ENCODE data around the gene SLC6A3.
"Not testable (repeated sequence)": the region's sequence is repeated elsewhere in the genome, so short reads cannot be mapped to it uniquely, and the experiment has no call there.

The SLC6A3 gene

DNA sequence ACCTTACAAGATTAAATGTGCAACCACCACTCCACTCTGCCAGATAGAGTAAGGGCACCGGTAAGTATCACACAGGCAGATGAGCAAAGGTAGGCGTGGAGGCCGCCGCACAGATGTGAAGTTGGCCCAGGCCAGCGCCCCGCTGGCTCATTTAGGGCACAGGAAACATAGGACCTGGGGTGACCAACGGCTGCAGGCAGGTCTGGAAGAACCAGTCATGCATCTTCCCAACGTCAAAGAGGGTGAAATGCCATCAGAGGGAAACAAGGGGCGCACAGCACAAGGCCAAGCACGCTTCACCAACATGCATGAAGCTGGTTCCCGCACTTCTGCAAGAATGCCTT is 31.7 kb upstream of the SLC6A3 start:
- DNase-seq: no peak

DNA sequence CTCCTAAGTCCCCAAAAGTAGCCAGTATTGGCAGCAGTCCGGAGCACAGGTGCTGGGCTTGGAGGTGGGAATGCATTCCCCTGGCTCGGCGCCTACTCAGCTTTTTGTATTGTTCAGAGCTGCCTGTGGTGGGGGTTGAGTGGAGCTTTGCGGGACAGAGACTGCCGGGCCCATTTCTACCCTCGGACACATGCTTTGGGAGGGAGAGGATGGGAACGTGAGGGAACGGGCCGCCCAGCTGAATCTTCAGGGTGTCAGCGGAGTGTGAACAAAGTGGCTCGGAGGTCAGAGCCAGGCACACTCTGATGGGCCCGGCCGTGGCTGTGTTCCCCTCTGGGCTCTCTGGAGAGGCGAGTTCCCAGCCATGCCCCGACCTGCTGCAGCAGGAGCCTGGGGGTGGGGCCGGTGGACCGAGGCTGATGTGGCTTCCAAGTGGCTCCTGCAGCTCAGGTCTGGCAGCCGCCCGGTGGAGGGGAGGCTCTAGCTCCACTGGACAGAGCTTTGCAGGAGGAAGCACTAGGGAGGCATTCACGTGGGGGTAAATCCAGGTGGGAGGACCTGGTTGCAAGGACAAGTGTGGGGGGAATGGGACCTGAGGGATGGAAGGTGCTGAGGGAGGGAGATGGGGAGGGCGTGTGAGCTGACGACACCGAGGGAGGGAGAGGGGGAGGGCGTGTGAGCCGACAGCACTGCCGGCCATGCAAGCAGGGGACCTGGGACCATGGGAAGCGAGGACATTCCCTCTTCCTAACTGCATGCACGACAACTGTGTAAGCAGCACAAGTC is 31.1 kb upstream of the SLC6A3 start:
- DNase-seq: no peak

DNA sequence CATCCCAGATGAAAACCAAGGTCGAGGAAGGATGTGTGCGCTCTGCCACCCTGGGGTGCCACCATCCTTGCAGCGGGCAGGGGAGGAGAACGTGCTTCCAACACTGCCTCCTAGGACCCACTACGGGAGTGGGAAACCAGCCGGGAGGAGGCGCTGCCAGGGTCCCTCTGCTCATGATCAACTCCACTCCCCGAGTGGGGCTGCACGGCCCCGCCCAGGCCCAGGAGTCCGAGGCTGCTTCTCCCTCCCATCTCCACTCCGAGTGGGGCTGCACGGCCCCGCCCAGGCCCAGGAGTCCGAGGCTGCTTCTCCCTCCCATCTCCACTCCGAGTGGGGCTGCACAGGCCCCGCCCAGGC is 30.3 kb upstream of the SLC6A3 start:
- not testable (repeated sequence) for DNase-seq

DNA sequence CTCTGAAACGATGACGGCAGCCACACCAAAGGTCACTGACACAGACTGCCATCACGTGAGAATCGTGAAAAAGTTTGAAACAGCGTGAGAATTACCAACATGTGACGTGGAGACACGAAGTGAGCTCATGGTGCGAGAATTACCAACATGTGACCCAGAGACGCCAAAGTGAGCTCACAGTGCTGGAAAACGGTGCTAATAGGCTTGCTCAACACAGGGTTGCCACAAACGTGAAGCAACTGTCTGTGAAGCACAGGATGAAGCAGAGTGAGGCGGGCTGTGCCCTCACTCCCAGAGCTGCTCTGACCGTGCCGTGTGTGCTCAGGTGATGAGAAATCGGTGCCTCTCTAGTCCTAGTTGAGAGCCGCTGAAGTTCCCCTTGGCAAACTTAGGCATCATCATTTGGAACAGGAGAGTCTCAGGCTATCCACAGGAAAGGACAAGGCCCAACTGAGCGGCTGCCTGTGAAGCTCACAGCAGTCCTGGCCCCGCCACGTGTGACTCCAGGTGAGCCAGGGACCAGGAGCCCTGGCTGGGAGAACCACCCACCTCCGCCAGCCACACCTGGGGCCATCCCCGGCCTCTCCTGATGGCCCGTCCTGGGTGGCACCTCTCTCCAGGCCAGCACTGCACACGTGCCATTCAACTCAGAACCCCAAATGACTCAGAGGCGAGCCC is 29.8 kb upstream of the SLC6A3 start:
- DNase-seq: no peak

DNA sequence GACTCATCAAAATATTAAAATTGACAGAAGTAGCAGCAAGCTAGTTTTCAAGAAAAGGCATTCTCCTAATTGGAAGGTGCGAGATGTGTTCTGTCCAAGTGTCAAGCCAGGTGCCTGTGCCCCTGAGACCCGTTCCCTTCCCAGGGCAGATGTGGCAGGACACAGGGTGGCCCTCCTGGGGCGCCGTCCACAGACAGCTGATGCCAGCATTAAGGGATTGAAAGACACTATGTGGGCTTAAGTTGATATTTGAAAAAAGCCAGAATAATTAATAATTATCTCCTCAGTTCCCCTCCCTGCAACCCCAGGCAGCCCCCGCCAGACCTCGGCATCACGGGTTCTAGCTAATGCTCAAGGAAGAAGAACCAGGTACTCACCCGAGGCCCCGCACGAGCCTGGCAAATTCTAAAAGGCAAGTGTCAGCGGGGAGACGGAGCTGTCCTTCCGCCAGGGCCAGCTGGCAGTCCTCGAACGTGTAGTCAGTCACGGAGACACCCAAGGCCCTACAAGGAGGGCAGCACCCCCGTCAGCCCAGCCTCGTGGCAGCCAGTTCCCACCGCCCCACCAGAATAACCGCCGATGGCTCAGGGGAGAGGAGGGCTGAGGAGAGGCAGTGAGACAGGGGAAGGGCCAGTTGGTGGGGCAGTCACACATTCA is 29.1 kb upstream of the SLC6A3 start:
- no peak for DNase-seq

DNA sequence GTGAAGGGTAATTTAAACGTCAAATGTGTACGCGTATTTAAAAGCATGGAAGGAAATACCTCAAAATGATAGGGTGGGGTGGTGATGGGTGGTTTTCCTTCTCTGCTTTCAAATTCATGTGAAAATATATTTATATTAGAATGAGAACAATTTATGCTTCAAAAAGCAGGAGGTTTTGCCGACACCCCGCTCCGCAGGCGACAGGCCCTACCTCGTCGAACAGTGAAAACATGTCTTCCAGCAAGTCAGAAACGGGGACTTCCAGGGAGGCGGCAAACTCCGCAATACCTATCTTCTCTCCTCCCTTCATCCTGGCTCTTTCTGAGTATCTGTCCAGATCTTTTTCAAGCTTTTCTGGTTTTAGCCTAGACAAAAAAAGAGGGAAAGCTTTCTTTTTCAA is 28.5 kb upstream of the SLC6A3 start:
- no peak for DNase-seq

DNA sequence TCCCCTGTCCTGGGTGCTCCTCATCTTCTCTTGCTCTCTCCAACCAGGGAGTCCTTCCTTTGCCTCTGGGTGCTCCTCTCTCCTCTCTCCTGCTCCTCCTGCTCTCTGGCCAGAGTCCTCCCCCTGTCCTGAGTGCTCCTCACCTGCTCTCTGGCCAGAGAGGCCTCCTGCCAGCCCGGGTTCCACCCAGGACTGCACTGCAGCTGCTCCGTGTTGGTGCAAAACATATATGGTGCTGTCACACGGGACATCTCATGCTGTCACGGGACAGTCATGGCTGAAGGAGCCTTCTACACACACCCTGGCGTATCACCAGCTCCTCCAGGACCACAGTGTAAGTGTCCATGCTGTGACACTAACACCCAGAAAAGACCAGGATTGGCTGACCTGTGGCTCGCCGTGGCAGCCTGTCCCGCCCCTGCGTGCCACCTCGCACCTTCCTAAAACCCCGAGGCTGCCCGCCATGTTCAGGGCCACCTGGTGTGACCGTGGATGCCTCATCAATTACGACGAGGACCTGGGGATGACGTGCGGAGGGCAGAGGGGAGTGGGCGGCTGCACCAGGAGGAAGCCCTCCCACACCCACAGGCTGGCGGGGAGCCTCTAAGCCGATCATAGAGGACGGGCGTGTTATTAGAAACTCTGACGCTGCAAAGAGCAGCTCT is 27.9 kb upstream of the SLC6A3 start:
- no peak for DNase-seq

DNA sequence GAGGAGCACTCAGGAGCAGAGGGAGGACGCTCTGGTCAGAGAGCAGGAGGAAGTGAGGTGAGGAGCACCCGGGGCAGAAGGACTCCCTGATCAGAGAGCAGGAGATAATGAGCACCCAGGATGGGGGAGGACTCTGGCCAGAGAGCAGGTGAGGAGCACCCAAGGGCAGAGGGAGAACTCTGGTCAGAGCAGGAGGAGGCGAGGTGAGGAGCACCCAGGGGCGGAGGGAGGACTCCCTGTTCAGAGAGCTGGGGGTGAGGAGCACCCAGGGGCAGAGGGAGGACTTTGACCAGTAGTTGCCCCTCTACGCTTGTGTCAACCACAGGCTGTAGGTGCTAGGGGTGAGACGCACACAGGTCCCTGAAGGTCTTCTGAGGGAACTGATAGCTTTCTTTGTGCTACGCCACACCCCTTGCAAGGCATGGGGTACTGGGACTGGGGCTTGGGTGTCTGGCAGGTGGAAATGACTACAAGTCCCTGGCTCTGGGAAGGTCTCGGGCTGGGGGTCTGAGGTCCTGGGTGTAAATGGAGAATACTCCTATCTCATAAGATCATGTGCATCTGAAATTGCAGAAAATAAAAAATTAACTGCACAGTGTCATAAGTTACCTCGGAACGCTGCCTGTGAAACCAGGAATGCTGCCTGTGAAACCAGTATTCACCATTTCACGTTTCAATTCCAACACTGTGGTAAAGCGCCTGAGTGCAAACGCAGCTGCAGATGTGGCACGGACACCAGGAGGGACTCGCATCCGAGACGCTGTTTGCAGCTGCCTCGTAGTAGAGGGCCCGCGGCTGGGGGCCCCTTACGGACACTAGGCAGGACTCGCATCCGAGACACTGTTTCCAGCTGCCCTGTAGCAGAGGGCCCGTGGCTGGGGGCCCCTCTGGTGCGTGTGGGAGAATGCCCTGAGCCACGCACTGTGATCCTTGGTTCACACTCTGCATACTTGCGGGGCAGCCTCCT is 27.0 kb upstream of the SLC6A3 start:
- DNase-seq: no peak

DNA sequence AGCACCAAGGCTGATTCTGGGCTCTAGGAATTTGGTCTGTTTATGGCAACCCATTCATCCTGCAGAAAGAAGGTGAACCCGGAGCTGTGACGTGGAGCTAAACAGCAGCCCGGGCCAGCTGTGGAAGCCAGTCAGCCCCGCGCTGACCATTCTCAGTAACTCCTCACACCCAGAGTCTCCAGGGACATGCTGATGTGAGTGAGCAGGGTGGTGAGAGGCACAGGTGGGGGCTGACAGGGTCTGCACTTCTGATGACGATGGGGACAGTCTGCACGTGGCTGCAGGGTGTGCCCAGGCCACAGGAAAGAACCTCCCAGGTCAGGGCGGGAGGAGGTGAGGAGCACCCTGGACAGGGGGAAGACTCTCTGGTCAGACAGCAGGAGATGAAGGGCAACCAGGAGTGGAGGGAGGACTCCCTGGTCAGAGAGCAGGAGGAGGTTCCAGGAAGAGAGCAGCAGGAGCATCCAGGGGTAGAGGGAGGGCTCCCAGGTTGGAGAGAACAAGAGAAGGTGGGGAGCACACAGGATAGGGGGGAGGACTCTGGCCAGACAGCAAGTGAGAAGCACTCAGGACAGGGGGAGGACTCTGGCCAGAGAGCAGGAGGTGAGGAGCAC is 26.1 kb upstream of the SLC6A3 start:
- DNase-seq: no peak

DNA sequence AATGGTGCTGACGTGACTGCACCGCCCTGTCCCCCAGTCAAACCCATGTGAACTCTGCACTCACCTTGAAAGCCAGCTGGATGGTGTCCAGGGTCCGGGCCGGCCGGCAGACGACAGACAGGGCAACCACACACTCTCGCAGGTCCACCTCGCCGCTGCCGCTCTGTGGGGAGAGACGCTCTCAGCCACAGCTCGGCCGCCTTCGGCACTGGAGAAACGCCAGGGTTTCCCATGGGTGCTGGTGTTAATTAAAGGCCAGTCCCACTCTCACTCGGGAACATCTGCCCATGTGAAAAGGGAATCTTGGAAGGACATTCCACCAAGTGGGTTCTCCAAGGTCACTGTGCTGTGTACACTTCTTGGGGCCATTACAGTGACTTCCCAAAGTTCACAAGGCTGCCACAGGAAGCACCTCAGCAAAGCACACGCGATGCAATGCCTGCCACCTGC is 25.5 kb upstream of the SLC6A3 start:
- no peak for DNase-seq

DNA sequence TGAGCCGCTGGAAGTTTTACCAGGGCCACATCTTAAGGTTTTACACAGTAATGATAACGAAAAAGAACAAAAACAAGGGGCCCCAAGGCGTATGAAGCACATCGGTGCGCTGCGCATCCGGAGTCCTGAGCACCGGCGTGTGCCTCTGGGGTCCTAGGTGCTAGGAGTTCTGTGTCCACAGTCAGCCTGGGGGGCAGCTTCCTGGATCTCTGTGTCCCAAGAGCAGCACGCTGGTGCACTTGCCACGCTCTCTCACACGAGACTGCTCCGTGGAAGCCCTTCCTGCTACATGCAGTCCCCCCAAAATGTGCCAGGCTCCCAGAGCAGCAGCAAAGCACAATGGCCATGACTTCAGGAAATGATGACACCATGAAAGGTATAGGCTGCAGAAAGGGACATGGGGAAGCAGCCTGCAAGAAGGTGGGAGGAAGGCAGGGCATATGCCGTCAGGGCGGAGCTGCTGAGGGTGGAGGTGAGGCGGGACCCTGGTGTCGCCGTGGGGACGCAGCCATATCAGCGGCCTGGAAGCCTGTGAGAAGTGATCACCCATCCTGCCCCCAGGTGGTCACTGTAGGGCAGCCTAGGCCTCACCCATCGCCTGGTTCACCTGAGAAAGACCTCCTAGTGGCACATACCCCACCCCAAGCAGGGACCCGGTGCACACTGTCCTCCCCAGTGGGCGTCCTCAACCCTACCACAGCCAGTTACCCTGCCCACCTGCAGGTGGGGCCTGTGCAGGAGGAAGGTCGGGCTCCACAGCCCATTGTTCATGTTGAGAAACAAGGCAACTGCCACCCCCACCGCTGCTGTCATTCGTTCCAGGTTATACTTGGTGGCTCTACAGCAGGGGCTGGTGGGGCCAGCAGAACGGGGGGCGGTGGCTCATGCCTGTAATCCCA is 23.6 kb upstream of the SLC6A3 start:
- no peak for DNase-seq

DNA sequence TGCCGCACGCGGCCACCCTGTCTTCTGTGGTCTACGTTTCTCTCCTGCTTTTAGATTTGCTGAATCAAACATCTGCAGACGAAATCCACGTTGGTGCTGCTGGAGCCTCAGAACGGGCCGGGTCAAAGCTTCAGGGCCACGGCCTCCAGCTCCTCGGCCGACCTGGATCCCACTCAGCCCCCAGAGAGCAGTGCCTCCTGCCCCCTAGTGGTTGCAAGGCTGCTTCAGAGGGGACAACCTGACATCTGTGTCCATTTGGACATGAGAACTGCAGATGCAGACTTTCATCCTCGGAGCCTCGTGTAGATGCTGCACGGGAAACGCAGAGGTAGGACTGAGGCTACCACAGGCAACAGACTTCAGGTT is 23.0 kb upstream of the SLC6A3 start:
- DNase-seq: no peak

DNA sequence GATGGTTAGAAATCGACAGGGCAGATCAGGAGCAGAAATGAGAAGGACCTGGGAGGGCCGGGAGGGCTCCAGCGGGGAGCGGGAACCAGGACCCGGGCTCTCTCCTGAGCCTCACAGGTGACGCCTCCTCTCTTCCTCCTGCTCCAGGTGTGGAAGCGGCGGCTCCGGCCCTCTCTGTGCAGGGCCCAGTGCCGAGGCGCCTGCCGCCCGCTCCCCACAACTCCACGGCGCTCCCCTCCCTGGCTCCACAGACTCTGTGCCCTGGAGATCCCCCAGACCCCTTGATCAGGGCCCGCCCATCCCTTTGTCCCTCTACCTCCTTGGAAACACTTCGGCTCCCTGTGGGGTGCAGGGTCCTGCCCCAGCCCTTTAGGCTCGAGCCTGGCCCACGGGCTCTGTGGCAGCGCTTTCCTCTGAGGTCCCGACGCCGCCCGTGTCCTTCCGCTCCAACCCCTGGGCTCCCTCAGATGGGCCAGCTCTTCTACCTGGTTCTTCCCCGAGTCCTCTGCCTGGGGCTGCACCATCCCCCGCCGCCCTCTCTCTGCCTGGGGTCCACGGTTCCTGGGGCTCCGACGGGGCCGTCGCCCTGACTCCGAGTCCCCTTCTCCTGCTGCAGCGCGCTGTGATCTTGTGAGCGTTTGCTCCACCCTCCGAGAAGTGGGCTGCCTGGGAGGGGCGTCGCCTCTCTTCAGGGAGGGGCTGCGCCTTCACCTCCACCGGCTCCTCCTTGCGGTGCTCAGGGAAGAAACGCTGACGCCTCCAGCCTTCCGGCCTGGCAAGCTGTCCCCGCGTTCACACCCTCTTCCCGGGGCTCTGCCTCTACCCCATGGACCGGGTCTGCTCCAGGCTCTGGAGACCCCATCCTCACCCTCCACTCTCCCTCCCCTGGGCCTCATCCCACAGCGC is 22.4 kb upstream of the SLC6A3 start:
- DNase-seq: no peak

DNA sequence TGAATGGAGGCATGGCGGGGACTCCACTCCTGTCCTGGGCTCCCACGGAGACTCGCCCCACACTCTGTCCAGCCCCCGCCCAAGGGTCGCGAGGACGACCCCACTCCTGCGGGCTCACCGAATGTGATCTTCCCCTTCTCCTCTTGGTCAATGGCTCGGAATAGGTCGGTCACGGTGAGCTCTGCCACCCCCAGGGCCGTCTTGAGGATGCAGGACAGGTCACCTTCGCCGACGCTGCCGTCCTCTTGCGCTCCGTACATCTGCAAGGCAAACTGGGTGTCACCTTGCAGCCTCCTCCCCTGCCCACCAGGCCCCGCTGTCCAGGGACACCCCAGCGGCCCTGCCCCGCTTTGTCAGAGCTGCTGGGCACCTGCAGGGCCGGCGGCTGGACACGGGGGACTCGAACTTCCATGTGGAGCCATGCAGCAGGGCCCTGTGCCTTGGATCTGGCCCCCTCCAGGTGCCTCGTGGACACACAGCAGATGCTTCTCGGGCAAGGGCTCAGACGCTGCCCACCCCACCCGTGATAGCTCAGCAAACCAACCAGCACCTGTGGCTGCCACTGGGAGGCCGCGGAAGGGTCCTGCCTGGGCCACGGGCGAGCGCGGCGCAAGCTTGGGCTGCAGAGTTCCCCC is 21.5 kb upstream of the SLC6A3 start:
- no peak for DNase-seq

DNA sequence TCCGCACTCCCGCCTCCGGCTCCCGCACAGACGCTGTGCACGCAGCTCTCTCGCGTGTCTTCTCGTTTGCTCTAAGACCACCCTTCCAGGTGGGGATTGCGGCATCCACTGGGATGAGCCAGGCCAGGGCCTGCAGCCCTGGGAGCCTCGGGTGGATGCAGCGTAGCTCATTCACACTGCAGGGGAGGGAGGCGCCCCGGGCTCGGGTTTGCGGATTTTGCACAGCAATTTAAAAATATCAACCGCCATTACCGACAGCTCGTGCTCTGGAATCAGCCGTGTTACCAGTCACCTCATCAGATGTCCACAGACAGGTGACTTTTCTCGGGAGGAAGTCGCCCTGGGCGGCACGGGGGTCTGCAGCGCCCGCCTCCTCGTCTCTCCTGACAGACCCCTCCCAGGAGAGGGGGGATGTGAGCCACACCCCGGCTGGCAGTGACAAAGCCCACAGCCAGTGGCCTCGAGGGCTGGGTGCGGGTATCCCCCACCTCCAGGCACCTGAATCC is 20.8 kb upstream of the SLC6A3 start:
- no peak for DNase-seq

DNA sequence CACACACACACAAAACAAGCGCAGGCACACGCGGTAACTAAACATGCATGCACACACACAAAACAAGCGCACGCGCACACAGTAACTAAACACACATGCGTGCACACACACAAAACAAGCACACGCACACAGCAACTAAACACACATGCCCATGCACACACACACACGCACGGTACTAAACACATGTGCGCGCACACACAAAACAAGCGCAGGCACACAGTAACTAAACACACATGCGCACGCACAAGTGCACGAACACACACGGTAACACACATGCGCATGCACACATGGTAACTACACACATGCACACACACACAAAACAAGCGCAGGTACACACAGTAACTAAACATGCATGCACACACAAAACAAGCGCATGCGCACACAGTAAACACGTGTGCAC is 19.9 kb upstream of the SLC6A3 start:
- no peak for DNase-seq

DNA sequence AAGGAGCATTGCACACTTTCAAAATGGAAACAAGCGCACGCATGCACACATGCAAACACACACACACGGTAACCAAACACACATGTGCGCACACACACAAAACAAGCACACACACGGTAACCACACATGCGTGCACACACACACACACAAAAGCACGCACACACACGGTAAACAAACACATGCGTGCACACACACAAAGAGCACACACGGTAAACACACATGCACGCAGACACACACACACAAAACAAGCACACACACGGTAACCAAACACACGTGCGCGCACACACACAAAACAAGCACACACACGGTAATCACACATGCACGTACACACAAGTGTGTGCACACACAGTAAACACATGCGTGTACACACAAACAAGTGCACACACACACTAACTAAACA is 19.3 kb upstream of the SLC6A3 start:
- no peak for DNase-seq

DNA sequence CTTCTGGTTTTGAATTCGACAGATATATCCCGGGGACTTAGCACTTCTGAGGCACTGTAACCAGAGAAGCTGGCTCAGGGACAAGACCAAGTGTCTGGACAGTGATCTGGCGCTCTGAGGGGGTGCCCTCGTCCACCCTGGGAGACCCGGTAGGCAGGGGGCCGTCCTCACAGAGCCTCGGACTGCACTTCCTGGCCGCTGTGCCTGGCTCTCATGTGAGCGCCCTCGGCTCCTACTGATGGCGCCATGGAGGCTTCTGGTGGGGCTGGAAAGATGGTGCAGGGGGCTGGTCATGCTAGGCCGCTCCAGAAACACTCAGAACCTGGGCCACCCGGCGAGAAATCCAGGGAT is 18.8 kb upstream of the SLC6A3 start:
- DNase-seq: no peak

DNA sequence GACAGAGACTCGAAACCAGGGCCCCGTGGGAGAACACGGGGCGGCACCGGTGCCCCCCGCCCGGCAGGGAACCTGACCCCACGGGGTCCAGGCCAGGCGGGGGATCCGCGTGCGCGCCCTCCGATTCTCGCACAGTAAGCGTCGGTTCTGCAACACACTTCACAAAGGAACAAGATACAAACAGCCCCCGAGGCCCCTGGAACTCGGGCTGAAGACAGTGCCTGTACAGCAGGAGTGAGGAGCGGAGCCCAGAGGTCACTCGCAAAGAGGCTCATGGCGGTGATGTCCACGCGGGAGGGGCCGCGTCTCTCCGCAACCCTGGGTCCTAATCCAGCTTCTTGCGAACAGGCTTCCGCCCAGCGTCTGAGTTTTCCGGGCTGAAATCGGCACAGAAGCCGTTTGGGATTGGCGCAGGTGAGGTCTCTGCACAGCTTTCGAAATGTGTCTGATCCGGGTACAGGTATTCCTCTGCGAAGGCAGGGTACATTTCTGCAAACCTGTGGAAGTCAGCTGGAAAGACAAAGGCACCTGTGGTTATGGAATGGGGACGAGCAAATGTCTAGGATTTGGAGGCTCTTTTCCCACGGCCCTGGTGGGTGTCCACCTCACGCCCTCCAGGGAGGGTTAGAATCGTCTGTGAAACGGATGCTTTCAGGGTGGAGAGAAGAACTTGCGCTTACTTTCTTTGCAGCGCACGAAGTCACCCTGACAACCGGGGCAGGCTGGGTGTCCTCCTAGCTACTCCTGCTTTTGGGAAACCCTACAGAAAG is 18.3 kb upstream of the SLC6A3 start:
- no peak for DNase-seq

Measured in NCI-H1436 treated with DMSO at 0.1 percent for 48 hours (cell line).